Retina (tissue), 1 donor: Measurements from ENCODE around the gene GPC6.

Experiments used
- DNase-seq: peaks from one replicate; pipeline ENCODE4 v3.0.0-alpha.2; 2016

Gene GPC6

DNA sequence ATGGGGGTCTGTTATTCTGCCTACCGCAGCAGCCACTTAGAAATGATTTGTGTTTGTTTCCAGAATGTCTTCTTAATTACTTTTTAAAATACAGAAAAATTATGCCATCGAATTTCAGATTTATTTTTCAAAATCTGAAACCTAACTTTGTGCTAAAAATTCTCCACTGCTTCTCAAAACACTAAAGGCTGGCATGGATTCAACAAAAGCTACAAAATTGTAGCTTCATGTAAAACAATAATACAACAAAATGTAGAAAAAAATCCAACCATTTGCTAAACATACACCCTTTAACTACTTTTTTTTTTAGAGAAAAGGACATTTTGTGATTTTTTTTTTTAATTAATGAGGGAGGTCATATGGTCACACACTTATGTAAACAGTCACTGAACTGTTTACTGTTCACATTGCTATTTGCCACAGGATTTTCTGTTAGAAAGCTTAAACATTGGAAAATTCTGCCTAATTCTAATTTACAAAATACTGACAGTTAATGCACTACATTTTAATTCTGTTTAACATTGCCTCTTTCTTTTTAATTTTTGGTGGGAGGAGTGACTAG is 646.3 kb downstream of the GPC6 start:
- no peak for DNase-seq

DNA sequence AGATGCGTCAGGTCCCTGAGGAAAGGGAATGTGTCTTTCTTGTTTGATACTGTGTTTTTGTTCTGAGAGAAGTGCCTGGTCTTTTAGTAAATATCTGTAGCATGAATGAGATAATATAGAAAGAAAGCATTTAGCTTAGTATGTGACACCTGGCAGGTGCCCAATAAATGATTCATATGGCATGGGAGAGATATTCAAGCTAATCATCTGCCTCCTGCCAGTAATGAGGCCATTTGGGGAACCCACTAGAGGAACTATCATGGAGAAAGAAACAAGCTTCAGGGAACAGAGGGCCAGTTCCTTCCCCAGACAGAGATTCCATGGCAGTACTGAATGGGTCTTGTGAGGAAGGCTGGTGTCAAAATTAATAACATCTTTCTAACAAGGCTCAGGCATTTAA is 648.9 kb downstream of the GPC6 start:
- no peak for DNase-seq

DNA sequence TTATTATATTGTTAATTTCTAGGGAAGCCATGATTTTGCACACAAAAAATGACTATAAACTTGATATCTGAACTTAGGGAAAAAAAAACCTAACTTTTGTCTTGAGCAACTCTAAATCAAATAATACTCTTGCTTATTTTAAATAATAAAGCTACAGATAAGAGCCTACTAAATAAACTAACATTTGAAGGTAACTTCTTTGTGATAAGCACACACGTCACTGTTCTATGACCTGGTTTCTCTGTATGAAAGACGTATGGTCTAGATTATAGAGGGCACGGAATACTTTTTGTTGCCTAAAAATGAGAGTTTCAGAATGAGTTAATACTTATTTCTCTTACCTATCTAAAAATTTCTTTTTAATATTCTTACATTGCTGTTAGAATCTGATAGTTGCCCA is 649.6 kb downstream of the GPC6 start:
- no peak for DNase-seq

DNA sequence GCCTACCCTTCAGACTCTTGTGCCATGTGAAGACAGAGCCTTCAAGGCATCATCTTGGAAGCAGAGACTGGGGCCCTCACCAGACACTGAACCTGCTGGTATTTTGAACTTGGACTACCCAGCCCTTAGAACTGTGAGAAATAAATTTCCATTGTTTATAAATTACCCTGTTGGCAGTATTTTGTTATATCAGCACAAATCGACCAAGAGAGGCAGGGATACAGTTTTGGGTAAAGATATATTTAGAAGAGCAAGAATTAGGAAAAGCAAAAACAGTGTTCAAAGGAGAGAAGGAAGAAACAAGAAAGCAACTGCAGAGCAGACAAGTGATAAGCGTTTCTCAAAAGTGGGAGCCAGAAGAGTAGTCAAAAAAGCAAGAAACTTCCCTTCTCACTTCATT is 652.1 kb downstream of the GPC6 start:
- no peak for DNase-seq

DNA sequence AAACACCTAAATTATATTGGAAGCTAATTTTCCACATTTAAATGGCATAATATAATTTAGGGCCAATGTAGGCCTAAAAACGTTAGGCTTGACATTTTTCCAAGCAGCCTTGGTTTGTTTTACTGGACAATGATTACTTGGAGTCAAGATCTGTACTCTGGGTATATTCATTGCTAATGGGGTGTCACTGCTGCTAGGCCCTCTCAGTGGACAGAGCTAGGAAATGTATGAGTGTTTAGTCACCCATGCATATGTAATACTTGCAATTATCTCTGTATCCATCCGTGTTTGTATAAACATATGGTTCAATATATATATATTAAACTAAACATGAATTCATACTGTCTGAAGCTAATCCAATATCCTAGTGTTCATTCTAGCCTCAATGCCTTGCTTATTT is 654.8 kb downstream of the GPC6 start:
- DNase-seq, result no peak

DNA sequence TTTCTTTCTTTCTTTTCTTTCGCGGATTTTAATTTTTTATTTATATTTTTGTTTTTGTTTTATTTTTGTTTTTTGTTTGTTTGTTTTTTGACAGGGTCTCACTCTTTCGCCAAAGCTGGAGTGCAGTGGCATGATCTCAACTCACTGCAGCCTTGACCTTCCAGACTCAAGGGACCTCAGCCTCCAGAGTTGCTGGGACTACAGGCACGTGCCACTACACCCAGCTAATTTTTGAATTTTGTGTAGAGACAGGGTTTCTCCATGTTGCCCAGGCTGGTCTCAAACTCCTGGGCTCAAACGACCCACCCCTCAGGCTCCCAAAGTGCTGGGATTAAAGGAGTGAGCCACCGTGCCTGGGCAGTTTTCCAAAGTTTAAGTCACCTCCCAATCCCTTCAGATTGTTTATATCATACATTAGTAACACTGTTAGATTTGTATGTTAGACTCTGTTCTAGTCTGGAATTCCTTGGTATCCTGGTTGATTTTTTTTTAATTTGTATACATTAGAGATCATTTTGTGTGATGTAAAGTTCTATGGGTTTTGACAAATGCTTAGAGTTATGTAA is 655.6 kb downstream of the GPC6 start:
- no peak for DNase-seq

DNA sequence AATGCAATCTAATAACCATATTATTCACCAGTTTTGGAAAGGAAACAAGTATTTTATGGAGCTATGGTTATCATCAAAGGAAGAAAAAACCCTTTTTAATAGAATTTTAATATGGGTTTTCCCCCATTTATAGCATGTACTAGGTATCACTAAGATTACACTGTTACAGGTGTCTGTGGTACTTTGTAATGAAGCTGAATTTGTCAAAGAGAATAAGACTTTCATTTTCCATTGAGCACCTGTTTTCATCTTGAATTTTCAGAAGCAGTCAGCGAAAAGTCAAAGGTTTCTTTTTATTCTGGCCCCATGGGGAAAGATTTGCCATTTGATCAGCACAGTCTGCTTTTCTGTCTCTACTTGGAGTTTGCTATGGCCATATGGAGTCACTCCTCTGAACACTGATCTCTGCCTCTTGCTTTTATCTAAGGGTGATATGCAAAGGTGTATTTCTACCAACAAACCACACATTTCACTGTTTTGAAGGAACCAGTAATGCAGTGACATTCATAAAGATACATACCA is 662.9 kb downstream of the GPC6 start:
- DNase-seq, result no peak

DNA sequence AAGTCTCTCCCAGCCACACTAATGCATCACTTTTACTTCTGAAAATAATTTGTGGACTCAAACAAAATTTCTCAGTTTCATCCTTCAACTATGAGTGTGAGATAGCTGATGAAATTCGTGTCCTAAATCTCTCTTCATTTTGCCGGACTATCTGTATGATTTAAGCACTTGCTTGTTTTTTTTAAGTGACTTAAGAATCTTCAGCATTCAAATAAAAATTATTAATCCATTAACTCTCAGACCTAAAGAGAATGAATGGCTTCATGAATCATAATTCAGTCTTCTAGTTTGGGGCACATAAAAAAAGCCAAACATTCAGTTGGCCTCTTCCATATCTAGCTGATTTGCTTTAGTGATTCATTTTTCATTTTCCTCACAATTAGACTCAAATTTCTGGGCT is 673.4 kb downstream of the GPC6 start:
- DNase-seq, result no peak

DNA sequence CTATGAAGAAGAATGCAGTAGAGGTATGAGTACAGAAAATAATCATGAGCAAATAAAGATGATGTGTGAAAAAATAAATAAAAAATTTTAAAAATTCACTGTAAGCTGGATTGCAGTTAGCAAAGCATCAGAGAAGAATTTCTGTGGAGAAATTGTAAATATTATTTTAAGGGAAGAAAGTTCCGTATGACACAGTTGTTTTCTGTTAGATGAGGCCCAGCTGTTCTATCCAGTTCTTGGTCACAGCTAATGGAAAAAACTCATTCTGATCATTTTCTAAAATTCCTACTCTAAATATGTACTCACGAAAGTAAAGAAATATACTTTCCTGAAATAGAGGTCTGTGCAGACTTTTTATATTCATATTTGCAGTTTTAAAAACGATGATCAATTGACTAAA is 674.1 kb downstream of the GPC6 start:
- no peak for DNase-seq

DNA sequence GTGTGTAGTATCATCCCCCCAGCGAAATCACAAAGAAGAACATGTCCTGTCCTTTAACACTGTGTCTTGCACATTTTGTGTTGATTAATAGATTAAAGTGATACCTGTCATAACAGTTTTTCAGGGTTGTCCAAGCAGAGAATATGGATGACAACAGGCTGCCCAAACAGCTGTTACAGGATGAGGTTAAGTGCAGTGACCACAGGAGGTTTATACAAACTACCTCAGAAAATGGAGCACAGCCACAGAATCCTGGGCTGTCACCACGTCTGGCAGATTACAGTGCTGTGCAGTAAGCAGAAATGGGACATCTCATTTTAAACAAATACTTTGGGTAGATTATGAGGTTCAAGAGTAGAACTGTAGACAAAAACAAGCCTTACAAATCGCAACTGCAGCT is 677.3 kb downstream of the GPC6 start:
- DNase-seq, result peak; percentile 39

DNA sequence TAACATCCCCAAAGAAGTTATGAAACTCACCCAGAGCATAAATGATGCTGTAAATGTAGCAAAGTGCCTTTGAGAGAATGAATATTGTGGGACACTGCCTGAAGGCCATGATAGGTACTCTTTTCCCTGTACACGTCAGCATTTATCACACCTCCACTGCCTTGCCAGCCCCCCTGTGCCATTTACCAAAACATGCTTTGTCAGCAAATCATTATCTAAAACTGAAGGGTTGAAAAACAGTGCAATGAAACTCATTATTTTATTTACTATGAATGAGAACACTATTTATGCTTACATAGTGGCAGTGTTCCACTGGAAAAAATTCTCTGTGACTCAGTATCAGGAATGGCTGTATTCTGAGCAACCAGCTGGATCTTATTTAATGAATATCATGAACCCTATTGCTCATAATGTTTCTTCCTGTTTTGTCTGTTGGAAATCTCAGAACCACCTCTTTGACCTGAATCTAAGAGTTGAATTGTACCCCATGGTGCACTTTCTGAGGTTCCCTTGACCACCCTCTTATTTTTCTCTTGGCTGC is 688.7 kb downstream of the GPC6 start:
- DNase-seq, result no peak

DNA sequence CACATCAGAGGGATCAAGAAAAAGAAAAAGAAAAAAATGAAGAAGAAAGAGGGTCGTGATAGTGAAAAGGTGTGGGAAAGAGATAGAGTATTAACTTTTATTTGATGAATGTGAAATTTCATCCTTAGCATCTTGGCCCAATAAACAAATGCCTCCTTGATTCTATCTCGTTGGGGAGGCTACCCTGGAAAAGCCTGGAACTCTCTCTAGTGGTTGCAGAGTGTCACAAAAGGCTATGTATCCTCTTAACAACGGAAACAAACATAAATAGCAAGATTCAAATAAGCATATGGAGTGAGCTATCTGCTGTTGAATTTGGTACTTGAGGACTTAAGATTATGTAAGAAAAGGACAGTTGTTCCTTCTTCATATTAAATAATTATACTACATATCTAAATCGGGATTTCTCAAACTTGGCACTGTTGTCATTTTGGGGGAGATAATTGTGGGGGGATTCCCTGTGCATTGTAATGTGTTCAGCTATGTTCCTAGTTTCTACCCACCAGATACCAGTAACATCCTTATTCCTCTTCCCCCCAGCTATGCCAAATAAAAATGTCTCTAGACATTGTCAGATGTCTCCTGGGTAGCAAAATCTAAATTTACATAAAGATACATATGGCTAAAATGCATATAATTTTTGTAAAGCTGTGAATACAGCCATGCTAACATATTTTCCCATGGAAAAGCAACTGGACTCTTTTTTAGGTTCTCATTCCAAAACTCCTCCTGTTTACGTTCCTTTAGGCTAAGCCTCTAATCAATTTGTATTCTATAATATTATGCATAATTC is 695.7 kb downstream of the GPC6 start:
- no peak for DNase-seq

DNA sequence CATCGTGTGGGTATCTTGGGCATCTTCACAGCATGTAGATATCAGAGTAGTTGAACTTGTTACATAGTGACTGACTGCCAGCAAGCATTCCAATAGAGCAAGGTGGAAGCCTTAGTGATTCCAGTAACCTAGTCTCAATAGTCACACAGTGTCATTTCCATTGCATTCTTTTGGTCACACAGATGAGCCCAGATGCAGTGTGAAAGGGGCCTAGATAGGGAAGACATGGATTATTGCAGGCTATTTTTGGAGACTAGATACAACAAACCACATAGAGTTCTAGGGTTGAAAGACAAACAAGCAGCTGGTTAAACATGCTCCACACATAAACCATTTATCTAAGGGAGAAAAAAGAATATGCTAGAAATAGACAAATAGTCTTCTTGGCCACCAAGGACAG is 699.4 kb downstream of the GPC6 start:
- DNase-seq, result no peak

DNA sequence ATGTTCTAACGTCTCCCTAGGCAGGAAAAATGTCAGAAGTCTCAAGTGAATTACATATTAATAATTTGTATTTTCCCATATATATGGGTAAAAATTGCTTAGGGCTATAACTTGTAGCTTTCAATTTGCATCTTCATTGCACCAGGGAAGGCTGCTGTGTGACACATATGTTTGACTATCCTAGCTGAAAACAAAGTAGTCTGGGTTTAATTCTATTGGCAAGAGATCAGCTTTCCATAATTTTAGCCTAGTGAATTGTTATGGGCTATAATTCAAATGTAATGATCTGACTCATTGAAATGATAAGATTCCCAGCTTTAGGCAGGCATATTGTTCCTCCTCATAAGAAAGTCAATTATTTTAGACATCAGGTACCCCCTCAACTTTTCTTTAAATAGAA is 699.8 kb downstream of the GPC6 start:
- no peak for DNase-seq

DNA sequence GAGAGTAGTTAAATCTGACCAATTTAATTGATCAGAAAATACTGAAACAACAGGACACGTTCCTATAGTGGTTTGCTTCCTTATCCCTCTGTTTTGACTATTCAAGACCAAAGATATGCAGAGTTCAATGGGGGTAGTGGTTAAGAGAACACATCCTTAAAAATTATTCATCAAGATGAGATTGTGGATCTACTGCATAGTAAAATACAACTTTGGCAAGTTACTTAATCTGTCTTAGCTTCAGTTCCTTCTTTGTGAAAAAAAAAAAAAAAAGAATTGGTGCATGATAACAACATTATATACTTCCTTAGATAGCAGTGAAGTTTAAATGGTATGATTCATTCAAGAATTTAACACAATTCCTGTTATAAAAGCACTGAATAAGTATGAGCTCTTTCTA is 700.8 kb downstream of the GPC6 start:
- DNase-seq, result no peak

DNA sequence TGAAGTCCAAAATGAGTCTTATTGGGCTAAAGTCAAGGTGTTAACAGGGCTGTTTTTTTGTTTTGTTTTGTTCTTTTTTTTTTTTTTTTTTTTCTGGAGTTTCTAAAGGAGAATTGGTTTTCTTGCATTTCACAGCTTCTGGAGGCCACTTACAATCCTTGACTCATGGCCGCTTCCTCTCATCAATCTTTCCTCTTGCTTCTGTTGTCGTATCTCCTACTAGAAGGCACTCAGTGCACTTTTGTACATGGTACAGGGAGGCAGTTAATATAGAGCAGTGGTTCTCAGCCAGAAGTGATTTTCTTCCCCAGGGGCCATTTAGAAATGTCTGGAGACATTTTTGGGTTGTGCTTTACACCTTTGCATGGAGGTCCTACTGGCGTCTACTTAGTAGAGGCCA is 706.3 kb downstream of the GPC6 start:
- no peak for DNase-seq

DNA sequence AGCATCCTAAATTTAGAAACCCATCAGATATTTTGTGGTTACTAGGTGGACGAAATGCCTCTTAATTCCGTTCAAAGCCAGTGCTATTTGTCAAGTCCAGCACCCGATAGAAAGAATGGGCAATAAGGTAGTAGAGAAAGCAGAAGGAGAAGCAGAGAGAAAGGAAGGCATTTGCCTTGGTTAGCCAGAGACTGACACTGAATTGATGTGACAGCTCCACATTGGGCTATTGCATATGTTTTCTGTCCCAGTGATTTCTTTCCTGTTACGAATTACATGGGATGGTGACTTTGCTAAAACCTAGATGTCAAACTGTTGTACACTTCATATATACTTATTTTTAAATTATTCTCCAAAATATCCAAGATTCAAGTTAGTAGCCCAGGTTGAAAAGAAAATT is 710.3 kb downstream of the GPC6 start:
- peak; percentile 81 for DNase-seq

DNA sequence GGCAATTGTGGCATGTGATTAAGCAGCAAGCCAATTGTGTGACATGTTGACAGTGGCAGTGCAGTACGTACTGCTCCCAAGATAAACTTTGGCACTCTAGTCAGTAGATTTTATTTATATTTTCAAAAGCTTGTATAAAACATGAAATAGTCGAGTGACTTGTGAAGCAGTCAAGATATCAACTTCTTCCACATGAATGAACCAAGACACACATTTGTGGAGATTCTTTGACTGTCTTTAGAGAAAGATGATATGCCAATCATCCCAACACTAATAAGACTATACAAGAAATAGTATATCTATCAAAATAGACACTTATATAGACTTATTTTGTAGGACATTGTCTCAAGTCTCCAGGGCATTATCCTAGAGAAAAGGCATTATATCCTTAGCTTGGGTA is 714.8 kb downstream of the GPC6 start:
- DNase-seq, result no peak

DNA sequence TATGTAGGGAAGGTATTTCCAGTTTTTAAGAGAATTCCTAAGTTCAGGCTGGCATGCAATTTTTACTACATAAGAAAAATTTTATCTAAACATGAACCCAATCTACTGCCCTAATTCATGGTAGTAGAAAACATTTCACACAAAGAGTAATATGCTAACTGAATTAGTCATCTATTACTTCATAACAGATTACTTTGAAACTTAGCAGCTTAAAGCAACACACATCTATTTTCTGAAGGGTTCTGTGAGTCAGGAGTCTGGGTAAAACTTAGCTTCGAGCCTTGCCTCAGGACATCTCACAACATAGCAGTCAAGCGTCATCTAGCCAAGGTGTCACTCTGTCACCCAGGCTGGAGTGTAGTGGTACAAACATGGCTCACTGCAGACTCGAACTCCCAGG is 715.4 kb downstream of the GPC6 start:
- no peak for DNase-seq

DNA sequence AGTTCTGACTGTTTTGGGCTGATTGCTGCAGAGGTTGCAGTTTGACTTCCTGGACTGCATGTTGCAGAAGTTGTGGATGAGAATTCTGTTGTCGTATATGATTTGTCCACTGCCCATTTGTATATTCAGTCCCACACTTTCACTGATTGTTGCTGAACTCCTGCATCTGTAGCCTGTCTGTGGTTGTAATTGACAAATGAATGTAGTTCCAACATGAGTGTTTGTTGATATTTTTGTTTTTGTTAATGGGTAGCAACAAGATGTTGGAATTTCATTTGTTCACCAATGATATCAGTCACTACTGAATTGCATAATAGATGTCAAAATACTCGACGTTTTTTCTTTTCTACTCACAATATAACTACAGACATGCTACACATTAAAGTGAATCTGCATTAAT is 719.0 kb downstream of the GPC6 start:
- DNase-seq, result no peak

DNA sequence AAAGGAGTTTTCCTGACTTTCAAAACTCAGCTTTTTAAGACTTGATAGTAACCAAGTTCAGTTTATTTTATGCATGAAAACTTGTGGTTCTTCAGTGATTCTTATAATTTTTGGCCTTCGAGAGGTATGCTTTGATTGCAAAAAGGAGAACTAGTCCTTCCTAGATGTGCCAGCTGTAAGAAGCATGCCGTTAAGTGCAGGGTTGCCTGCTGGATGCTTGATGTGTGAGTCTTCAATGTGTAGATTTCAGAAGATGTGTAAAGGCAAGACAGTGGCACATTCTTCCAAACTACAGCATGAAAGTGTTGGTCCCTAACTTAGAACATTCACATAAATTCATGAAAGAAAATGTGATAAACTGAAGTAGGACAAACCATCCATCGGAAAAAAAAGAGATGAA is 720.4 kb downstream of the GPC6 start:
- DNase-seq, result no peak

DNA sequence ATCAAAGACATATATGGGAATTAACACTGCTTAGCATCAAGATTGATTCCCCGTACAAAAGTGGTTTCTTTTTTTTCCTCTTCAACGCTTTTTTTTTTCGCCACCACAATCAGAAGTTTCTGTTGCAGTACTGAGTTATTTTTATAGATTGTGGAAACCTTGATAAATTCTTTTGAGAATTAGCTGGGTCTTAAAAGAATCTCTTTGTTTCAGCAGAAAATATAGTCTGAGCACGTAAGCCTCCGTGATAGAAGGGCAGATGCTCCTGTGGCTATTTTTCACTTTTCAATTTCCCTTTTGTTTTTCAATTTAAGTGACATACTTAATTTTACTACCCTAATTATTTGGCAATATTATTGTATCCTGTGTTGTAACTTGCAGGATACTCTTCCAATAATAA is 721.0 kb downstream of the GPC6 start:
- no peak for DNase-seq

DNA sequence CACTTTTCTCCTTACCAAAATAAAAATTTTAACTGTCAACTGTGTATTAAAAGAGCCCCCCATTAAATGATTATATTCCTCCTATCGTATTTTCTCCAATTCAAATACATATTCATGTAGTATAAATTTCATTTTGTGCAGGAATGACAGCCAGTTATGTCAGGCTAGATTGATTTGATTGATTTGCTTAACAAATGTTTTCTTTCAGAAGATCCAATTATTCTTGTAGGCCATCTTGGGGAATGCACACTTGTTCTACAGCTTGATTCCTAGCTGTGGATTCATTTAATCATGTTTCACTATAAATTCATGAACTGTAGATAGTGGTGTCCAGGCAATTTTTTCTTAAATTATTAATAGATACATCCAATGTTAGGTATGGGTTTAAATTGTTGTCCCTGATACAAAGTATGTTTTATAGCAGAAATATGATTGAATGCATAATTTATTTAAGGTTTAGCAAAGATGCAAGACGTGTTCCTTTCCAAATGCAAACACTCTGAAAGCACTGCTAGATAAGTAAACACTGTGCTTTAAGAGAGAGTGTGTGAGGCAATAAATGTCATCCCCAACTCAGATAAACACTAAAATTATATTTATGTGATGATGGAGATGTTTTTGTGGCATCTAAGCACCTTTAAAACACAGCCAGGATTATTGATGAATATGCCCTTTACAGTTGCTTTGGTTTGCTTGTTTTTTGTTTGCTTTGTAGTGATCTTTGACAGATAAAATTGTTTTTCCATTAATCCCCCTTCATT is 721.7 kb downstream of the GPC6 start:
- DNase-seq, result no peak
